ENCODE data around the gene EFCAB6.

Gene EFCAB6

DNA sequence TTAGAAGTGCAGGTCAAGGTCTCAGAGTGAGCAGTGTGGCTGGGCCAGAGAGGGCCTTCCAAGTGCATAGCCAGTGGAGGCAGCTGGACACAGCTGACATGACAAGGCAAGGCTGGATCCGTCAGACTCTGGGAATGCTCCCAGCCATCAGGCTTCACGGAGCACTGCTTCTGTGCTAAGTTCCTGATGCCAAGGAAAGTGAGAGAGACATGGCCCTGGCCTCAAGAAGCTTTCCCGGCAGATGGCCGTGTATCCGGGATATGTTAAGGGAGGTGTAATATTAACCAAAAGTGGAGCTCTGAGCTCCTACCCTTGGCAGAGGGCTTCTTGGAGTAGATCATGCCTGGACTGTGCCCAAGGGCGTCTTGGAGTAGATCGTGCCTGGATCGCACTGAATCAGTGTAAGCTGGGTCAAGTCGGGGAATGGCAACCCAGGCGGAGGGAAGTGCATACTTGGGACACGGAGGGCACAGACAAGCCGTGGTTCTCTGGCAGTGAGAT lies 7.4 kb upstream of the EFCAB6 start:
- DNase-seq (ENCODE audit: low read depth in 2 of 3, low spot score in 1 of 3): no peak

DNA sequence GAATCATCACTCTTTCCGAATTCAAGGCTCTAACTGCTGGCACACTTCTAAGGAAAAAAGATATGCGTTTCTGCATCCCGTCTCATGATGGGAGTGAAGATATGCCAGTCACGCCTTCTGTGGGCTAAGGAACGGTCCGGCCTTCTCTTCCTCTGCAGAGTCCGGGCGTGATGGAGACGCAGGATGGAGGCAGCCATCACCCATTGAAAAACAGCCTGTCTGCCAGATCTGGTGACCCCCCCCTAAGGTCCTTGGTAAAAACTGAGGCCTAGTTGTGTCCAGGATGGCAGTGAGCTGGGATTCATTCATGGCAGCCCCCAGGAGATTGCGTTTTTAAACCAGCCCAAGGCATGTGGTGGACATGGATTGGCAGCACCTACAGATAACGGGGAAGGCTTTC lies 6.9 kb upstream of the EFCAB6 start:
- DNase-seq (ENCODE audit: low read depth in 2 of 3, low spot score in 1 of 3): no peak

DNA sequence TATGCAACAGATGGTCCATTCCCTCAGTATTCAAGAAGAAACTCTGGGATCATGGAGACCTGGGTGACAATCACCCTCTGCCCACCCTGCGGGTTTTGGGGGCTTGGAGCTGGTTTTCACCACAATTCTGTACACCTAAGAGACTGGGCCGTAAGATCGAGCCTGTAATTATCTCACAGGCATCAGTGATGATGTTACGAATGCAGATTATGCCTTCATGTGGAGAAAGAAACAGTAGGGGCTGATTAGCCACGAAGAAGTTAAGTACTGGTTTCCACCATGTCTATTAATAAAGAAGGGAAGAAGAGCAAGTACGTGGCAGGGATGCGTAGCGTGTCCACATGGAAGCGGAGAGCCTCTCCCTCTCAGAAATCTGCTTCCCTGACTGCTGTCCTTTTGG lies 5.3 kb upstream of the EFCAB6 start:
- DNase-seq (ENCODE audit: low read depth in 2 of 3, low spot score in 1 of 3): no peak

DNA sequence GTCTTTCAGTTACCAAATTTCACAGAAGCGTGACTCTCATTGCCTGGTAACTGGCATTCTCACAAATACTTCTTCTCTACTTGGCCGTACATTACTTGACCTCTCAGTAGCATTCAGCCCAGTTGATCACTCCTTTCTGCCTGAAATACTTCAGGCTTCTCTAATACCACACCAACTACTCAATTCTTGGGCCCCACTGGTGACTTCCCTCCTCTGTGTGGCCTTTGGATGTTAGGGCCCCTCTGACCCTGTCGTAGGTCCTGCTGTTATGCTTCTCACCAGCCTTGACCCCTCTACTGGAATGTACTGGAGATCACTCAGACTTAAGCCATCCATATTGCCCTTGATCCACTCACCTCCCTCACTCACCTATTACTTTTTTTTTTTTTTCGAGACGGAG lies 2.2 kb upstream of the EFCAB6 start:
- DNase-seq (ENCODE audit: low read depth in 2 of 3, low spot score in 1 of 3): no peak

DNA sequence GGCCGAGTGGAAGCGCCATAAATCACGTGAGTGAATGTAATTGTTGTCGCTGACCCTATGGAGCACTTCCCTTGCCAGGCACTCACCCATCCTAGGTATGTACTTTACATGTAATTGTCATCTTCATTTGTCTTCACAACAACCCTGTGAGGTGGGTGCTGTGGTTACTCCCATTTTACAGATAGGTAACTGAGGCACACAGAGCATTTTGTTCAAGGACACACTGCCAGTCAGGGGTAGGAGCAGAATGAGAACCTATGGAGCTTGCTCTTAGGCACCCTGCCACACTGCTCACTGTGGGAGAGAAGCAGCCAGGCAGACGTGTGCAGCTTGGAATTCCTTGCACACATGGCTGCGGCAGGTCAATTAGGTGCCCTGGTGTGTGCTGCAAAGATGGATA lies 785 bp upstream of the EFCAB6 start:
- no peak for DNase-seq (ENCODE audit: low read depth in 2 of 3, low spot score in 1 of 3)

GRCh38 chr22:43811777-43812148 lies 342 bp downstream of the EFCAB6 start:
- no peak for DNase-seq (ENCODE audit: low read depth in 2 of 3, low spot score in 1 of 3)

GRCh38 chr22:43802897-43803495 lies 9.1 kb downstream of the EFCAB6 start:
- no peak for DNase-seq (ENCODE audit: low read depth in 2 of 3, low spot score in 1 of 3)

GRCh38 chr22:43800970-43801369 lies 11.1 kb downstream of the EFCAB6 start:
- no peak for DNase-seq (ENCODE audit: low read depth in 2 of 3, low spot score in 1 of 3)

DNA sequence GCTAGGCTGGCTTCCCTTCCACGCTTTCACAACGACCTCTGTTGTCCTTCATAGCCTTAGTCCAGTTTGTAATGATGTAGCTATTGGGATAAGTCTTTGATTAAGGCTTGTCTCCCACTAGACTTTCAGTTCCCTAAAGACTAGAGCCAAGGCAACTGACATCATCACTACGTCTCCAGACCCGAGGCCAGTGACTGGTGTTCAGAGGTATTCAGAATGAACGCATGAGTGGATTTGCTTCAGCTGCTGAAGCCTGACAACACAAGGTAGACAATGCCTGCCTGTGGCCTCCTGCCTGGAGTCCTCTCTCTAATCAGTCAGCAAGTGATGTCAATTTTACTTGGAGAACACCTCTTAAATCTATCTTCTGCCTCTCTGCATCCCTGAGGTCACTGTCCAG lies 13.6 kb downstream of the EFCAB6 start:
- DNase-seq (ENCODE audit: low read depth in 2 of 3, low spot score in 1 of 3): no peak

DNA sequence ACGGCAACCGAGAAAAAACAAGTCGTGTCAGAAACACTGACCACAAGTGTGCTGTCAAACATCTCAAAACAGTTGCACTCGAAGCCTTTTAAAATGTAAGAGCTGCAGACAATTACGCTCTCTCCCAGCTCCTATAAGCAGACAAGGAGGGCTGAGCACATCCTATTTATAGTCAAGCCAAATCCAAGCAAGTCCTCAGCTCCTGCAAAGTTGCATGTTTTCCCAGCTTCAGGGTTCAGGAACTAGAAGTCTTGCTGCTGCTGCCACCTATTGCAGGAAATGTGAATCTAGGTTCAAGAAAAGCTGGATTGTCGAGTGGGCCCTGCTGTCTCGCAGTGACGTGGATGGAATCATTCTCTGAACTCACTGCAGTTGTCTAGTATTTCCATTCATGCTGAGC lies 15.5 kb downstream of the EFCAB6 start:
- DNase-seq (ENCODE audit: low read depth in 2 of 3, low spot score in 1 of 3): no peak

GRCh38 chr22:43795320-43795719 lies 16.8 kb downstream of the EFCAB6 start:
- no peak for DNase-seq (ENCODE audit: low read depth in 2 of 3, low spot score in 1 of 3)

GRCh38 chr22:43792905-43793304 lies 19.2 kb downstream of the EFCAB6 start:
- no peak for DNase-seq (ENCODE audit: low read depth in 2 of 3, low spot score in 1 of 3)

GRCh38 chr22:43789452-43789851 lies 22.7 kb downstream of the EFCAB6 start:
- no peak for DNase-seq (ENCODE audit: low read depth in 2 of 3, low spot score in 1 of 3)

DNA sequence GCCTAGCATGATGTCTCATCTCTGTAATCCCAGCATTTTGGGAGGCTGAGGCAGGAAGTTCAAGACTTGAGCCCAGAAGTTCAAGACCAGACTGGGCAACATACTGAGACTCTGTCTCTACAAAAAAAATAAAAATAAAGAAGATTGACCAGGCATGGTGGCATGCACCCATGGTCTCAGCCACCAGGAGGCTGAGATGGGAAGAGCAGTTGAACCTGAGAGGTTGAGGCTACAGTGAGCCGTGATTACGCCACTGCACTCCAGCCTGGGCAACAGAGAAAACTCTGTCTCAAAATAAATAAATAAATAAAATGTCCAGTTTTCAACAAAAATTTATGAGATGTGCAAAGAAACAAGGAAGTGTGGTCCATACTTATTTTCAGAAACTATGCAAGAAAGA lies 28.3 kb downstream of the EFCAB6 start:
- no peak for DNase-seq (ENCODE audit: low read depth in 2 of 3, low spot score in 1 of 3)

- no peak for DNase-seq (ENCODE audit: low read depth in 2 of 3, low spot score in 1 of 3)
These were observed 29.7 kb downstream of the EFCAB6 start for GRCh38 chr22:43782448-43782847.

DNA sequence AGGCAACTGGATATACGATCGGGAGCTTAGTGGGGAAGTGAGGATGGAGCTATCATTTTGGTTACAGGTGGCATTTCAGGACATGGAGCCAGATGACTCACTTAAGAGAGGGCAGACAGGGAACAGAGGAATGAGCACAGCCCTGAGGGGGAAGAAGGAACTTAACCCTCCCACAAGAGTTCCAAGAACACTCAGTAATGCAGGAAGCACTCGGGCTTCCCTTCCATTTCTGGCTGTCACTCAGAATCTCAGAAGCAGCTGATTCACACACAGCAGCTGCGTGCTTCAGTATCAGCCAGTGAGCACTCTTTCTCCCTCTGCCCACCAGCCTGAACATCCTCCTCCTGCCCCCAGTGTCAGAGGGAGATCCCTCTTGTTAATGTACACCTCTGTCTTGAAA lies 34.8 kb downstream of the EFCAB6 start:
- DNase-seq (ENCODE audit: low read depth in 2 of 3, low spot score in 1 of 3): no peak

GRCh38 chr22:43776081-43776670 lies 35.9 kb downstream of the EFCAB6 start:
- DNase-seq (ENCODE audit: low read depth in 2 of 3, low spot score in 1 of 3): no peak

DNA sequence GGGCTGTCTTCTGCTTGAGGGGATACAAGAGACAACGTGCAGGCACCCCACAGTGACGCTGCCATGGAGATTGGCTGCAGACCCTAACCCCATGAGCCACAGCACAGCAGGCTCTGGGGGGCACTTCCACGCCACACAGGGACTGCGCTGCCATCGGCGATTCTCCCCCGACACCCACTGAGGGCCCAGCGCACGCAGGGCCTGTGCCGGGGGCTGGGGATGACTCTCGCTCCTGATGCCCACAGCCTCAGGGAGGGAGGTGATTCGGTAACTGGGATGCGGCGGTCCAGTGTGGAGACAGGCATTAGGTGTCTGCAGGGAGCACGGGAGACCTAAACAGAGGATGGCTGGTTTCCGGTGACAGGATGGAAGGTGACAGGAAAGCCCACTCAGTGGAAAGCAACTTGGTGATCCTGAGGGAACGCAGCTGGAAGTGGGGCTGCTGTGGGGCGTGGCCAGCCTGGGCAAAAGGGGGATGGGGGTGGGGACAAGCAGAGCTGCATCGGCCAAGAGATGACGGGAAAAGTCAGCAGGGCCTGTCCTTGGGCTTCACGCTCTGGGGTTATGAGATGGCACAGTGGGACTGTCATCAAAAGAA lies 37.7 kb downstream of the EFCAB6 start:
- DNase-seq (ENCODE audit: low read depth in 2 of 3, low spot score in 1 of 3): no peak

DNA sequence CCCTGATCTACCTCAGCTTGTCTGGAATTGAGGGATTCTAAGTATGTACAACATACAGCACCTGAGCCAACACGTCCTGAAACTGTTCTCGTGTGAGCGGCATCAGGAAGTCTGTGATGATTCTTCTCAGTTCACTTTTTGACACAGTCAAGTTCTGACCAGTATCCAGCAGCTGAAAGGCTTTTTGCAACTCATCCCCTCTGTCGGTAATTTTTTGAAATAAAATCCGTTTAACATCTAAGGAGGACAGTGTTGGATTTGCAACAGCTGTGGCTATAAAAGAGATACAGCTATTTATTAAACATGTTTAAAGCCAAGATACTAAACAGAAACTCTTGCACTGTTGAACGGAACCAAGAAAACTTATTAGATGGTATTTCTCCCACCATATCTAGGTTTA lies 39.3 kb downstream of the EFCAB6 start:
- DNase-seq (ENCODE audit: low read depth in 2 of 3, low spot score in 1 of 3): no peak

DNA sequence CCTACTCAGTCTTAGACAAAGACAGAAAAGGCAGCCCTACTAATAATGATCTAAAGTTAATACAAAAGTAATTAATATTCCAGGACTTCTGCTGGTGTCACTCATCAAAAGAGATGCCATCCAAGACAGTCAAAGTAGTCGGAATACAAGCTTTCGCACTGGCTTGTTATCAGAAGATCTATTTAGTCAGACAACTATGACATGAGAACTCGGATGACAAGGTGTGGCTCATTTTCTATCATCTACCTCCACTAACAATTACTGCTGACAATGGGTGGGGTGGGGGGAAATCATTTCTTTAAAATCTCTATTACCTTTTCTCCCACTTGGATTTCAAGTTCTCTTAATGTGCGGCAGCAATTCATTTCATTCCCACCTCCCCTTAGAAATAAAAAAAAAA lies 56.7 kb downstream of the EFCAB6 start:
- no peak for DNase-seq (ENCODE audit: low read depth in 2 of 3, low spot score in 1 of 3)

DNA sequence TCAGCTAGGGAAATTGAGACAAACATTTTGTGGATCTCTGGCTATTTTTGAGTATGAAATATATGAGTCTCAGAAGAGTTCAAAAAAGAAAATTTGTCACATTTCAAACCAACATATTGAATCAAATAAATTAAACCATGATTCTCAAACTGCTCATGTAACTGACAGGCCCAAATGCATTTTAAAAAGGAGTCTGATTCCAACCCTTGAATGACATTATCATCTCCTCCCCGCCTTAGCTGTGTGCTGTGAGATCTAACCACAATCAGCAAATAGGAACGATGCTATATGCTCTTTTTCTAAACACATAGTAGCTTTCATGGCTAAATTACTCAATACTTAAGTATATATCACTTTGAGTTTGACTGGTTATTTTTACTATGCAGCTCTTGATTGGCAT lies 57.1 kb downstream of the EFCAB6 start:
- DNase-seq (ENCODE audit: low read depth in 2 of 3, low spot score in 1 of 3): no peak

DNA sequence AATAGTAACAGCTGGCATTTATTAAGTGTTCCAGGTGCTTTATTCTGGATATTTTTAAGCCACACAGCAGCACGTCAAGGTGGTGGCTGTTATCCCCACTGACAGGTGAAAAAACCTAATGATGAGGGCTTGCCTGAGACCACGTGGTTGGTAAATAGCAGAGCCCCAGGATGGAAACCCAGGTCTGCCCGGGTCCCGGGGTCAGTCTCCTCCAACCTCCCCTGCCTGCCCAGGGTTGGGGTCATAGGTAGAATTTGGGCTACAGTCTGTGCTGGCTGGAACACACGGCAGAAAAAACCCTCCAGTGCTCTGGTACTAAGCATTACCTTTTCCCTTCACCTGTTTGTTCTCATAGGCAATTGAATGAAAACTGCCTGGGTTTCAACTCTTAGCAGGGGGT lies 57.9 kb downstream of the EFCAB6 start:
- no peak for DNase-seq (ENCODE audit: low read depth in 2 of 3, low spot score in 1 of 3)

DNA sequence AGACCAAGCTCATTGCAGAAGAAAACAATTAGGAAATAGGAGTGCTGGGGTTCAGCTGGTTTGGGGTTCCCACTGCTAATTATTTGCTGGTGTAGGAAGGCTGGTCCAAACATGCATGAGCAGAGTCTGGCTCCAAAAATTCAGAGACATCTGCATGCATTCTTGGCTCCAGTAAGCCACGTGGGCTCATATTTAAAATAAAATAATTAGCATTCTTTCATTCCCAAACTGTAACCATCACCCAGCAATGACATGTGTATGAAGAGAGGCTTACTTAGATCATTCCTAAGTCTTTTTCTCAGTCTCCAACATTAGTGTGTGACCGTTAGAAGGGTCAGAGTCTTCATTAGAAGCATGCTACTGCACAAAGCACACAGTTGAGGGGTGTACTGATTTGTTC lies 58.4 kb downstream of the EFCAB6 start:
- no peak for DNase-seq (ENCODE audit: low read depth in 2 of 3, low spot score in 1 of 3)
